ENCODE measurements around the gene APOL3.

The APOL3 gene

GRCh38 chr22:36171941-36172340 lies 11.4 kb upstream of the APOL3 start:
- DNase-seq (ENCODE audit: low read depth) = no peak
- no peak for TF ChIP-seq CTCF (IDR thresholded peaks at IDR 0.05; ENCODE audit: low read depth, low read length, missing control alignments)
- H3K4me3 ChIP-seq (ENCODE audit: low read depth, low read length) = no peak overlapping the region
- in situ Hi-C loops (cut with HindIII; ENCODE audit: low sequenced_read_pairs) = no loop called here

- in situ Hi-C loops (cut with HindIII; ENCODE audit: low sequenced_read_pairs) = no loop called here
- no peak for TF ChIP-seq CTCF (IDR thresholded peaks at IDR 0.05; ENCODE audit: low read depth, low read length, missing control alignments)
- no peak for DNase-seq (ENCODE audit: low read depth)
- H3K4me3 ChIP-seq (ENCODE audit: low read depth, low read length) = no peak overlapping the region
Measured at GRCh38 chr22:36166518-36167220, 6.1 kb upstream of the APOL3 start.

- DNase-seq (ENCODE audit: low read depth) = no peak
- no peak for TF ChIP-seq CTCF (IDR thresholded peaks at IDR 0.05; ENCODE audit: low read depth, low read length, missing control alignments)
- in situ Hi-C loops (cut with HindIII; ENCODE audit: low sequenced_read_pairs) = no loop called here
- H3K4me3 ChIP-seq (ENCODE audit: low read depth, low read length) = no peak overlapping the region
Measured at GRCh38 chr22:36166086-36166485, 5.5 kb upstream of the APOL3 start.

GRCh38 chr22:36165141-36165540 lies 4.6 kb upstream of the APOL3 start:
- in situ Hi-C loops (cut with HindIII; ENCODE audit: low sequenced_read_pairs) = no loop called here
- no peak for TF ChIP-seq CTCF (IDR thresholded peaks at IDR 0.05; ENCODE audit: low read depth, low read length, missing control alignments)
- no peak overlapping the region for H3K4me3 ChIP-seq (ENCODE audit: low read depth, low read length)
- no peak for DNase-seq (ENCODE audit: low read depth)

- in situ Hi-C loops (cut with HindIII; ENCODE audit: low sequenced_read_pairs) = no loop called here
- DNase-seq (ENCODE audit: low read depth) = no peak
- no peak overlapping the region for H3K4me3 ChIP-seq (ENCODE audit: low read depth, low read length)
- no peak for TF ChIP-seq CTCF (IDR thresholded peaks at IDR 0.05; ENCODE audit: low read depth, low read length, missing control alignments)
Measured at GRCh38 chr22:36164621-36165020, 4.1 kb upstream of the APOL3 start.

GRCh38 chr22:36163497-36163896 lies 2.9 kb upstream of the APOL3 start:
- no peak for DNase-seq (ENCODE audit: low read depth)
- no peak overlapping the region for H3K4me3 ChIP-seq (ENCODE audit: low read depth, low read length)
- in situ Hi-C loops (cut with HindIII; ENCODE audit: low sequenced_read_pairs) = no loop called here

More at GRCh38 chr22:36163497-36163896, 2.9 kb upstream of the APOL3 start:
- TF ChIP-seq CTCF (IDR thresholded peaks at IDR 0.05; ENCODE audit: low read depth, low read length, missing control alignments) = no peak

All from astrocyte of the cerebellum (primary cell).